ENCODE measurements around the gene KLHL3.

The KLHL3 gene

DNA sequence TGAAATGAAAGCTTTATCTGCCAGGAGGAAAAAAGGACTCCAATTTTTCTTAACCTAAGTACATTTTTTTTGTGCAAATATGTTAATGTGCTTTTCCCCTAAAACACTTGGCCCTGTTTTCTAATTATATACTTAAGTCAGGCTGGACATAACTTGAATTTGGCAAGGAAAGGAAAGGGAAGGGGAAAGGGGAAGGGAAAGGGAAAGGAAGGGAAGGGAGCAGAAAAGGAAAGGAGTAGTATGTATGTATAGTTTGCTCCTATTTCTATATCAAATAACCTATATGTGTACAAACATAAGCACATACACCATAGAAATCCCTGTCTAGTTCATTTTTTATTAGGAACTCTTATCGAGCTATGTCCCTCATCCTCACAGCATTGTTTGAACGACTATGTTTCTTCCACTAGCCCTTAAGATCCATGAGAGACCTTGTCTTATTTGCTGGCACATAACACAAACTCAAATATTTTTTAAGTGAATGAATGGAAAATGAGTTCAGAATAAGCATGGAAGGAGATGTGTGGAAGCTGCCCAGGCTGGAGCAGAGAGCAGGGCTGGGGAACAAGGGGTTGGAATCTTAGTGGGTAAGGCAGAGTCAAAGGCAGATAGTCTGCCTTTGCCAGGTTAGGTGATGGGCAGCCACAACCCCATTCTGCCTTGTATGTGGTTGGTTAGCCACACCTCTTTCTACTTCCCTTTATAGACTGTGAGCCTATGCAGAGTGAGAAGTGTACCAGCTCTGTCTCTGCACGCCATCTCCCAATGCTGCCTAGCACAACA lies 70.0 kb downstream of the KLHL3 start:
- Histone ChIP-seq H3K9ac (ENCODE audit: low read length) (no peak overlapping the region), H4K20me1 (ENCODE audit: low read depth, low read length) (no peaks in the 10 kb centered on the region), H3K9me3 (ENCODE audit: insufficient read depth, low read length) (no peaks in the 10 kb centered on the region), H3K27me3 (ENCODE audit: low read length) (no peaks in the 10 kb centered on the region), H3K9me2 (replicated peaks; ENCODE audit: insufficient read depth, low read length) (no peaks in the 10 kb centered on the region), H3K4me3 (ENCODE audit: insufficient read depth, low read length, poor library complexity, severe bottlenecking) (no peak overlapping the region), H3K4me2 (ENCODE audit: low read depth, low read length, poor library complexity, severe bottlenecking) (no peak overlapping the region), H3K36me3 (ENCODE audit: low read length) (no peaks in the 10 kb centered on the region), H3K27ac (ENCODE audit: low read depth, low read length) (no peak overlapping the region), H3F3A (ENCODE audit: insufficient read depth) (no peaks in the 10 kb centered on the region), H2AFZ (ENCODE audit: low read depth, low read length, severe bottlenecking) (no peak overlapping the region), H3K79me2 (ENCODE audit: insufficient read depth, low read length) (no peaks in the 10 kb centered on the region)
- TF ChIP-seq, protein P1, sequence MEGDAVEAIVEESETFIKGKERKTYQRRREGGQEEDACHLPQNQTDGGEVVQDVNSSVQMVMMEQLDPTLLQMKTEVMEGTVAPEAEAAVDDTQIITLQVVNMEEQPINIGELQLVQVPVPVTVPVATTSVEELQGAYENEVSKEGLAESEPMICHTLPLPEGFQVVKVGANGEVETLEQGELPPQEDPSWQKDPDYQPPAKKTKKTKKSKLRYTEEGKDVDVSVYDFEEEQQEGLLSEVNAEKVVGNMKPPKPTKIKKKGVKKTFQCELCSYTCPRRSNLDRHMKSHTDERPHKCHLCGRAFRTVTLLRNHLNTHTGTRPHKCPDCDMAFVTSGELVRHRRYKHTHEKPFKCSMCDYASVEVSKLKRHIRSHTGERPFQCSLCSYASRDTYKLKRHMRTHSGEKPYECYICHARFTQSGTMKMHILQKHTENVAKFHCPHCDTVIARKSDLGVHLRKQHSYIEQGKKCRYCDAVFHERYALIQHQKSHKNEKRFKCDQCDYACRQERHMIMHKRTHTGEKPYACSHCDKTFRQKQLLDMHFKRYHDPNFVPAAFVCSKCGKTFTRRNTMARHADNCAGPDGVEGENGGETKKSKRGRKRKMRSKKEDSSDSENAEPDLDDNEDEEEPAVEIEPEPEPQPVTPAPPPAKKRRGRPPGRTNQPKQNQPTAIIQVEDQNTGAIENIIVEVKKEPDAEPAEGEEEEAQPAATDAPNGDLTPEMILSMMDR (IDR thresholded peaks at IDR 0.05; ENCODE audit: insufficient read depth, low read length, poor library complexity, severe bottlenecking): no peak
- TF ChIP-seq EZH2phosphoT487 (conservative IDR thresholded peaks at IDR 0.05; ENCODE audit: low read length): no peak

DNA sequence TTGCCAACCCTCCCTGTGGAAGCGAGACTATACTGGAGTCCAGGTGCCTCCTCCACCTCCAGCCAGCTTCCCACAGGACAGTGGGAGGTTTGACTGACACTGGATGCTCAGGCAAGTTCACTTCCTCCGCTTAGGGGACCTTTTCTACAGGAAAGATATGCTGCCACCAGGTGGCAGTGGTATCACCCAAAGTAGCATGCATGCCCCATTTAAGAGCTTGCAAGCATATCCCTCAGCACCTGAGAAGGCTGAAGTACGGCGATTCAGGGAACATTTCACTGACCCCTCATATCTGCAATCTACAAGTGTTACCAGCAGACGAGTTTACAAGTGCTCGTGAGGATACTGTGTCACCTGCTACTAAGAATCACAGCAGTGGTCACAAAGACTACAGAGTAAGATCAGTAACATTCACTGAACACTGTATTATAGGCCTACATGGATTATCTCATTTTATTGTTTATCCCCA lies 75.5 kb downstream of the KLHL3 start:
- no peak for TF ChIP-seq EZH2phosphoT487 (conservative IDR thresholded peaks at IDR 0.05; ENCODE audit: low read length)
- TF ChIP-seq, protein P1 (IDR thresholded peaks at IDR 0.05; ENCODE audit: insufficient read depth, low read length, poor library complexity, severe bottlenecking): peak; percentile 72
- Histone ChIP-seq H3K27ac (ENCODE audit: low read depth, low read length) (no peak overlapping the region), H3K4me3 (ENCODE audit: insufficient read depth, low read length, poor library complexity, severe bottlenecking) (no peak overlapping the region), H3K36me3 (ENCODE audit: low read length) (no peaks in the 10 kb centered on the region), H3K79me2 (ENCODE audit: insufficient read depth, low read length) (no peaks in the 10 kb centered on the region), H3K9ac (ENCODE audit: low read length) (no peak overlapping the region), H3K9me3 (ENCODE audit: insufficient read depth, low read length) (no peaks in the 10 kb centered on the region), H2AFZ (ENCODE audit: low read depth, low read length, severe bottlenecking) (peak overlapping the region; percentile 17), H3K9me2 (replicated peaks; ENCODE audit: insufficient read depth, low read length) (no peaks in the 10 kb centered on the region), H4K20me1 (ENCODE audit: low read depth, low read length) (no peaks in the 10 kb centered on the region), H3K4me2 (ENCODE audit: low read depth, low read length, poor library complexity, severe bottlenecking) (no peak overlapping the region), H3K27me3 (ENCODE audit: low read length) (no peaks in the 10 kb centered on the region), H3F3A (ENCODE audit: insufficient read depth) (no peaks in the 10 kb centered on the region)

DNA sequence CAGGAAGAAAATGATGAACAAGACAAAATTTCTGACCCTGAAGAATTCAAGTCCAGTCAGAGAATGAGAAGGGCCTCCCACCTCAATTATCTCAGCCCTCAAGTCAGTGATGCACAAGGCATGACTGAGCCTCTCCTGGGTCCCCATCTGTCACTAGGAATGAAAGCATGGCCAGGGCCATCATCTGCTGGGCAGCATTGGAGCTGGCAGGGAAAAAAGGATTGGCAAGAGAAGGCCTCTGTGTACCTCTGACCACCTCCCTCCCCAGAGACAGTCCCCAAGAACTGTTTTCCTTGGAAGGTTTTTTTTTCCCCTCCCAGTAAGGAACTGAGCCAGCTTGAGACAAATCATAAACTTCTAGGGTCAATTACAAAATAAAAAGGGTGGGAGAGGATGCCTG lies 76.7 kb downstream of the KLHL3 start:
- no peak overlapping the region for H2AFZ ChIP-seq (ENCODE audit: low read depth, low read length, severe bottlenecking)
- no peak overlapping the region for H3K9ac ChIP-seq (ENCODE audit: low read length)
- H3K4me2 ChIP-seq (ENCODE audit: low read depth, low read length, poor library complexity, severe bottlenecking): no peak overlapping the region
- H3K4me3 ChIP-seq (ENCODE audit: insufficient read depth, low read length, poor library complexity, severe bottlenecking): no peak overlapping the region
- no peaks in the 10 kb centered on the region for H4K20me1 ChIP-seq (ENCODE audit: low read depth, low read length)
- no peaks in the 10 kb centered on the region for H3K9me3 ChIP-seq (ENCODE audit: insufficient read depth, low read length)
- H3K9me2 ChIP-seq (replicated peaks; ENCODE audit: insufficient read depth, low read length): no peaks in the 10 kb centered on the region
- no peaks in the 10 kb centered on the region for H3K27me3 ChIP-seq (ENCODE audit: low read length)
- no peak overlapping the region for H3K27ac ChIP-seq (ENCODE audit: low read depth, low read length)
- no peaks in the 10 kb centered on the region for H3K36me3 ChIP-seq (ENCODE audit: low read length)
- TF ChIP-seq, protein P1 (IDR thresholded peaks at IDR 0.05; ENCODE audit: insufficient read depth, low read length, poor library complexity, severe bottlenecking): no peak
- no peak for TF ChIP-seq EZH2phosphoT487 (conservative IDR thresholded peaks at IDR 0.05; ENCODE audit: low read length)
- H3K79me2 ChIP-seq (ENCODE audit: insufficient read depth, low read length): no peaks in the 10 kb centered on the region
- no peaks in the 10 kb centered on the region for H3F3A ChIP-seq (ENCODE audit: insufficient read depth)
